KBM-7 (cell line): ENCODE results near the gene TBL1Y.

ENCODE experiments used
- DNase-seq: peaks from one replicate; pipeline ENCODE4 v3.0.0-alpha.2; 2015
- in situ Hi-C: fragments of 300-500 bp; cut with MboI; formaldehyde crosslinking; loops from 2 replicates; pipeline ENCODE4 v1.14.3; 2020; ENCODE audit warnings: low sequenced_read_pairs, low pct_unique_long_range_greater_than_20kb, mixed read lengths

TBL1Y gene

DNA sequence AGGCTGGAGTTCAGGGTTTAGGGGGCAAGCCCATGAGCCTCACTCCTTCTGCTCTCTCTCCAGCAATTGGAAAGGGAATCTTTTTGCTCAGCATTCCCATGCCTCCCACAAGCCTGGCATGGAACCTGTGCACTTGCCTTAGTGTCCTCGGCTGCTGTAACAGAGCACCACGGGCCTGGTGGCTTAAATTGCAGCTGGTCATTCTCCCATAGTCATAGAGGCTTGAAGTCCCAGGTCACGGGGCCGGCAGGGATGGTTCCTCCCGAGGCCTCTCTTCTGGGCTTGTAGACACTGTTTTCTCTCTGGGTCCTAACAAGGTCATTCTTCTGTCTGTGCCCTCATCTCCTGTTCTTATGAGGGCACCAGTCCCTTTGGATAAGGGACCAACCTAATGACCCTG lies 57.2 kb downstream of the TBL1Y start:
- no peak for DNase-seq
- in situ Hi-C loops, result no loop called here

DNA sequence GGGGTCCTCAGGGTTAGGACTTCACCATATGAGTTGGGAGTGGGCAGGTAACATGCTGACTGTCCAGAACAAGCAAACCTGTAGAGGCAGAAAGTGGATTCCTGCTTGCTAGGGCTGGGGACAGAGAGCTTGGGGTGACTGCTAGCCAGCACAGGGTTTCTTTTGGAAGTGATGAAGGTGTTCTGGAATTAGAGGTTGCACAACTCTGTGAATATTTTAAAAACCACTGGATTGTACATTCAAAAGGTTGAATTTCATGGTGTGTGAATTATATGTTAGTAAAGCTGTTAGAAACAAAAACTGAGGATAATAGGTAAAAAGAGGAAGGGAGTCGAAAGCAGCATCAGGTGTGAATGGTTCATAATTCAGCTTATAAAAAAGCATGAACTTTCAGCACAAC lies 57.7 kb downstream of the TBL1Y start:
- no peak for DNase-seq
- in situ Hi-C loops, result no loop called here

DNA sequence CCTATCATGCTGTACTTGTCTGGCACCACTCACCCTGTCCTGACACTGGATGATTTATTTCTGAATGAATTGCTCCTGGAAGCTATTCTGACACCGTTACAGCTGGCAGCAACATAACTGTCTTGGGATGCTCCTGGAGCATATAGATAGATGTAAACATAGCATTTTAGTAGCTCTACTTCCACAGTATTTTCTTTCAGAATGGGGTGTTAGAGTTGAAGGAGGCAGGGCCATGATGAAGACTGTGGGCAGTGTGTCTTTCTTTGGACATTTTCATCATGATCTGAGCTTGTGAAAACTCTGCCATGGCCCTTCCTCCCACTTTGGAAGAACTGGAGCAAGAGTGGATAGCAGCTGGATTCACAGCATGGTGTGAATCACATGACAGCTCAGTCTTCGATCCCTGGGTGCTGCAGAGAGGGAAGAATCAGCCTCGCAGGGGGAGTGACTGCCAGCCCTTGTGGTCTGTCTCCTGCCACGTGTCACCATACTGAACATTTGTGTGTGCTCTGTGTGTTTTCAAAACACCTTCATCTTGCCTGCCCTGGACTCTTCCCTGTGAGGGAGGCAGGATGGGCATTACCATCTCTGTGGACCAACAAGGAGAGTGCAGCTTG lies 61.9 kb downstream of the TBL1Y start:
- no peak for DNase-seq
- in situ Hi-C loops, result loop anchor here (10.0 kb wide), 1 partner anchor 112 kb away; no protein-coding TSS in a partner anchor

DNA sequence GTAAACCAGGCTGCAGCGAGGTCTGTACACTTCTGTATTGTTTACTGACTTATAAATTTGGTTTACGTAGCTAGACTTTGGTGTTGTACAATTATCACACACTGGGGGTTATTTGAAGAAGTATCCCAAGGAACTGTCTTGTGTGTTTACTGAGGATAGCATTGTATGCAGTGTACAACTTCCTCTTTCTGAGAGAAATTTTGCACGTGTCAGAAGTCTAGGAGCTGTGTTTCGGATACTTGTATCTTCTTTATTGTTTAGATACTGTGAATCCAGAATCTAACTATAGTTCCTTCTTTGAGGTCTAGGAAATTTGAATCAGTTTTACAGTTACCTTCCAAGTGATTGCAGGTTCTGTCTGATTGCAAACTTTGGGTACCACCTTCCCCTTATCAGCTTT lies 64.5 kb downstream of the TBL1Y start:
- in situ Hi-C loops, result loop anchor here (10.0 kb wide), 1 partner anchor 110 kb away; no protein-coding TSS in a partner anchor
- peak; percentile 81 for DNase-seq

DNA sequence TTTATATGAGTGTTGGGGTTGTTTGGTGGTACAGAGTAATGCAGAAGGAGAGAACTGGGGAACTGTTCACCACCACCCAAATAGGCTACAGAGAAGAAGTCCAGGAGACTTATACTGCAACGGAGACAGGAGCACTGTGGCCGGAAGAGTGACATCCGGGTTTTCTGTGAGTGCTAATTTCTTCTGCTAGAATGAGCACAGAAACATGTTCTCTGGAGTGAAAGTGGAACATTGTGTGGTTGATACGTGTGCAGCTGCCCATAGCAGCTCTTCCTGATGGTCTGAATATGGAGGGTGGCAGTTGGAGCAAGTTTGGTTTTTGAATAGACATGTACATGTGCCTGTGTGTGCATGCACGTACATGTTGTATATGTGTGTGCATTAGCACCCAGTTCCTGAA lies 67.3 kb downstream of the TBL1Y start:
- DNase-seq, result peak; percentile 97
- in situ Hi-C loops, result loop anchor here (10.0 kb wide), 1 partner anchor 107 kb away; no protein-coding TSS in a partner anchor

DNA sequence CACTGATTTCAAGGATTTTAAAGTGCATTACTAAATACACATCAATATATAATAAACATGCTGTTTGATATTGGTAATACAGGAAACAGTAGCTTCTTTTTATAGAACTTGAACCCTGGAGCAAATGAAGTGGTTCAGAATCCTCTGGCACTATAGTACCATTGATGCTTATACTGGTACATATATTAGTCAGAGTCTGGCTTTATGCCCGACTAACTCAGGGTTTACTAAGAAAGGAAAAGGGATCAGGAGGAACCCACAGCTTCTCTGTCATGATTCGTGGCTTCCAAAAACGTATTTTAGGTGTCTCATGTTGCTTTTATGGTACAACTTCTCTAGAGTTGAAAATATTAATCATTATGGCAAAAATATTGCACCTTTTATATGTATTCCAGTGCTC lies 72.7 kb downstream of the TBL1Y start:
- in situ Hi-C loops, result no loop called here
- no peak for DNase-seq

DNA sequence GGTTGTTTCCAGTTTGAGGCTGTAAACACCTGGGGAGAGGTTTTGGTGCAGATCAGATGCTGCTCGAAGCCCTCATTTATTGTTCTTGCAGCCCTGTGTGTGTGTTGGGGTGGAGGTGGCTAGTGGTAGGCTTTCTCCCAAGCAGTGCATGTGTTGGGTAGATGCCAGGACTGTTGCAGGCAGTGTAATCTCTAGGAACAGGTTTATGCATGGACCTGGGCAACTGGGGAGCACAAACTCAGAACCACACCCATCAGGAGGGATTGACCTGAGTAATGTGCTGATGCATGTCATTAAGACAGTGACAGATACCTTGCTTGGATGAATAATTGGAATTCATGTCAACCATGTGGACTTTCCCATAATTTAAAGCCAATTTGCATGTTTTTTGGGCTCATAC lies 77.3 kb downstream of the TBL1Y start:
- in situ Hi-C loops, result no loop called here
- DNase-seq, result no peak

DNA sequence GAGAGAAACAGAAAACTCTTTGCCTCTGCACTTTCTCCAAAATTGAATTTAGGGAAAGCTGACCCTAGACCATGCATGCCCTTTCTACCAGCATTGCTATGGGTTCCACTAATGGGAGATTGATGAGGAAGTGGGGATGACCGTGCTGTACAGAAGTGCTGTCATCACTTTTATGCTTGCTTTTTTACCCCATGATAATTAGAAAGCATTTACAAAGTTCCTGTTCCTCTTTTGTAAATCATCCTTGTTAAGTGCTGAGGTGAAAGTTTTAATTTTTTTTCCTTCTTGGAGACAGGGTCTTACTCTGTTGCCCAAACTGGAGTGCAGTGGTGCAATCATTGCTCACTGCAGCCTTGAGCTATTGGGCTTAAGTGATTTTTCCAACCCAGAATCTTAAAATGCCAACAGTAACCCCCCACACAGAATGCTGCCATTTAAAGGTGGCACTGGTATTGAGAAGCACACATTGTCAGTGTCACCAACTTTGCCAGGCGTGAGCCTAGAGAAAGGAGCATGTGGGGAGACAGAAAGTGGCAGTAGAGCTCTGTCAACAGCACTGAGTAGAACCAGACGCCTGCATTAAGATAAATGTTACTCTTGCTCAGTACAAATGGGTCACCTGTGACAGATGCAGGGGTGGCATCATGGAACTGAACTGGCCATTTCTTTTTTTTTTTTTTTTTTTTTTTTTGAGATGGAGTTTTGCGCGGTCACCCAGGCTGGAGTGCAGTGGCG lies 79.6 kb downstream of the TBL1Y start:
- DNase-seq, result peak; percentile 80
- in situ Hi-C loops, result no loop called here

DNA sequence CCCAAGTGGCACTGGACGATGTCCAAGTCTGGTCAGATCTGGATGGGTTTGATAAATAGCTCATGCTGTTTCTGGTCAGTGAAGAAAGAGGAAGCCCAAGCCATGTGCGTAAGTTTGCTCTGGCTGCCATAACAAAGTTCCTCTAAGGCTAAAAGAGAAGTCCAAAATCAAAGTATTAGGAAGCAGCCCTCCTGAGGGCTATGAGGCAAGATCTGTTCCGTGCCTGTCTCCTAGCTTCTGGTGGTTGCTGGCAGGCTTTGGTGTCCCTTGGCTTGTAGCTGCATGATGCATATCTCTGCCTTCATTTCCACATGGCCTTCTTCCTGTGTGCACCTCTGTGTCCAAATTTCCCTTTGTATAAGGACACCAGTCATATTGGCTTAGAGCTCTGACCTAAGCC lies 81.5 kb downstream of the TBL1Y start:
- in situ Hi-C loops, result no loop called here
- peak; percentile 83 for DNase-seq

DNA sequence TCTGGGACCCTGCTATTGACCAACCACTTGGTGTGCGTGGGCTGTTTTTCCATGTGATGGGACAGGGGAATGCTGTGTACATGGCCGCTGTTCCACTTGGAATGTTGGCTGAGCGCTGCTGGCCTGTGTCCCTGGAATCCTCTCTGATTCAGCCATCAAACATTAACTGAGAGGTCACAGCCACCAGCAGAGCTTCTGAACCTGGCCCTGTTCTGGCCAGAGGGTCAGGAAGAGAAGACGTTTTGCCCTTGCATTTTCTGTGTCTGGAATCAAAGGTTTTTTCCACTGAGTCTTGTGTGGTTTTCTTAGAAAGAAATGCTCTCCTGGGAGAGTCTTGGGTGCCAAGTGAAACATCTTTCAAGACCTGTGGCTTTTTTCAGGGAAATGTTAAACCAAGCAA lies 85.5 kb downstream of the TBL1Y start:
- in situ Hi-C loops, result no loop called here
- no peak for DNase-seq

DNA sequence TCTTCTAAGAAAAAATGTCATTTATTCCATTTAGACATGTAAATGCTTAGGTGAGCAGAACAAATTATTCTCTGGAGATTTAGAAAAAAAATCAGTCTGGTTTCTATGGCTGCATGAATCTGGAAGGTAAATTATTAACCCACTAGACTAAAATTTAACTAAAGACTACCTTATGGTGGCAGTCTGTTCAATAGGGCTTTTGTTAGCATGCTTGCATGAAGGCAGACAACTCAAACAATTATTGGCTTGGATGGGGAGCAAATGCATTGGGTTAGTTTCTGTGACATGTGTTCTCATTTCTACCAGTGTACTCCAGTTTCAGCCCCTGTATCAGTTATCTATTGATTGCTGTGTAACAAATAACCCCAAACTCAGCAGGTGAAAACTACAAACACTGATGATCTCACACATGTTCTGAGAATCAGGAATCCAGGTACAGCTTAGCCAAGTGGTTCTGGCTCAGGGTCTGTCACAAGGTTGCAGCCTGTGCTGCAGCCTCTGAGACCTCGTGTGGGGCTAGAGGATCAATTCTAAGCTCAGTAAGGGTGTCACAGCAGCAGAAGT lies 87.1 kb downstream of the TBL1Y start:
- in situ Hi-C loops, result no loop called here
- DNase-seq, result no peak

DNA sequence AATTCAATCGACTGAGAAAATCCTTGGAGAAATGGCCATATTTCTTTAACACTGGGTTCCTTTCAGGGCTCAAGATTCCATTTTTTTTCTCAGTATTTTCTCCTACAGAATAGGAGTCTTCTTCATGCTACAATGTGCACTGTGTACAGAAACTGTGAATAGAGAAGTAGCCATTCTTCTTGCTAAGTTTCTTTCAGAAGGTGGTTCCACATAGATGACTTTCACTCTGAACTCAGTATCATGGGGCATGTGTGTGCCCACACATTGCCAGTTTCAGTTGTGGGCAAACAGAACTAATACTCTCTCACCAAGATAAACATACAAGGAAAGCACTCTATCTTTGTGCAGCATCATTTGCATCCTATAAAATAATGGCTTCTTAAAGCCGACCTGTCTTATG lies 89.4 kb downstream of the TBL1Y start:
- in situ Hi-C loops, result no loop called here
- DNase-seq, result no peak

DNA sequence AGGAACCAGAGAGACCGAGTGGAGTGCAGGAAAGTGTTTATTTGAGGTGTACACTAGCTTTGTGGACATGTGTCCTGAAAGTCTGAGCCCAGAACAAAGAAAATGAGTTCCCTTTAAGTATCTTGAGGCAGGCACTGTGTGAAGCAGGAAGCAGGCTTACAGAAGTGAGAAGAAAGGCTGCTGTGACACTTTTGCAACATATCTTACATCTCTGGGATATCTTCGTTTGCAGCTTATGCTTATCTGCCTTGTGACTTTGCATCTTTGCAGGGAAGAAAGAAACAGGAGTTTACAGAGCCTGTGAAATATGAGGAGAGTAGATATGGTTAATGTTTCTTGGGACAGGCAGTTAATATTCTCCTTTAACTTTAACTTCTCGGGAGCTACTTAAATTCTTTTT lies 92.1 kb downstream of the TBL1Y start:
- DNase-seq, result peak; percentile 21
- in situ Hi-C loops, result no loop called here

DNA sequence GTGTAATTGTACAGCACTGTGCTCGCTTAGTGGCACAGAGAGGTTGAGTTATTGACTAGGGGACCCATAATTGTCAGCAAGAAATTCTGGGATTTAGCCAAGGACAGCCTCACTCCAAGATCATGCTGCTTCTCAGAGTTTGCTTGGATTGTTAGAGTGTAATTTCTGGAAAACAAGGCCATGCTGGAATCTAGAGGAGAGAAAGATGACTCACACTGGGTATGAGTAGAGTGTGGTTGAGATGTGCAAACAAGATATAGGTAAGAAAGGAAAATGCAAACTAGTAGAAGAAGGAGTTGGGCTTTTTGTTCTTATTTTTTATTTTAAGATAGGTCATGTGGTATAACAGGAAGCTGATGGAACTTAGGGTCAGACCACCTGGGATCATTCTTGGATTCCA lies 97.4 kb downstream of the TBL1Y start:
- no peak for DNase-seq
- in situ Hi-C loops, result no loop called here

DNA sequence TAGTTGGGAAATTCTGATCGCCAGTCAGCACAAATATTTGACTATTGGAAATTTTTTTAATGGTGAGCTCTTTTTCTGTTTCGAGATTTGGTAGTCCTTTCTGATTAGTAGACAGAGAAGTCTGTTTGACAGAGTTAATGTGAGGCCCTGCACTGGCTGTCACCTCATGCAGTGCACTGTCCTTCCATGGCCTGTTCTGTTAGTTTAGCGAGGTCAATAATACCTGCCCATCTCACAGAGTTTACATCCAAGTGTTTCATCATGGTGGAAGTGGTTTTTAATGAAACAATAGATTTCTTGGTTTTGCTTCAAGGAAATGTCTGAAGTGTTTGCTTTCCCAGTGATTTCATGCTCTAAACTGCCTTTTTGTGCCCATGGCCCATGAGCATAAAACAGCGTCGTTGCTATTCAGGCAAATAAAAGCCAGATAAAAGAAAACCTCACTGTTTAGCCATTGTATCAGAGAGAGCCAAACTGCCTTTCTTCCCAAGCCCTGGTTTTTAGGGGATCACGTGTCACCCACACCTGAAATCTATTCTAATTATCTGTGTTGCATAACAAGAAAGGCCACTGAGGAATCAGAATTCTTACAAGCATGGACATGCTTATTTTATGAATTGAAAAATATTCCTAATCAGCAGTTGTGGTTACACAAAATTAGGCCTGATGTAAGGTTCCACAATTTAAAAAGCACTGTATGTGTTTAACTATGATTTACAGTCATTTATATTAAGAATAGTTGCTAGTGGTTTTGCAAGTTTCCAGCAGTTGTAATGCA lies 98.3 kb downstream of the TBL1Y start:
- no peak for DNase-seq
- in situ Hi-C loops, result no loop called here

DNA sequence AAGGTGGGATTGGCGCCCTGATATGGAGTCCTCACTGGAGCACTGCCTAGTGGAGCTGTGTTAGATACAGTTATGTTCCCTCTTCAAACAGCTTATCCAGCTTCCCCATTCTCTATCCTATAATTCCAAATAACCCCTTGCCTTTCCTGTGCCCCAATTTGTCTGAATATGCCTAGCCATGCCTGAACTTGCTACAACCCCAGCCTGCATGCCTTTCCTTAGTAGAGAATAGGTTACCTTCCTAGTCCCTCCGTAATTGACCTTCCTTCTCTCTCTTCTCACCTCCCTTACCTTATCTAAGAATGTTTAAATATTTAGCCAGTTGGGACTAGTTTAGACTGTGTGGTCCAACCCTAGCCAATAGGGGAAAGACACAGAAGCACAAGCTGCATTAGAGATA lies 102.6 kb downstream of the TBL1Y start:
- in situ Hi-C loops, result no loop called here
- no peak for DNase-seq

DNA sequence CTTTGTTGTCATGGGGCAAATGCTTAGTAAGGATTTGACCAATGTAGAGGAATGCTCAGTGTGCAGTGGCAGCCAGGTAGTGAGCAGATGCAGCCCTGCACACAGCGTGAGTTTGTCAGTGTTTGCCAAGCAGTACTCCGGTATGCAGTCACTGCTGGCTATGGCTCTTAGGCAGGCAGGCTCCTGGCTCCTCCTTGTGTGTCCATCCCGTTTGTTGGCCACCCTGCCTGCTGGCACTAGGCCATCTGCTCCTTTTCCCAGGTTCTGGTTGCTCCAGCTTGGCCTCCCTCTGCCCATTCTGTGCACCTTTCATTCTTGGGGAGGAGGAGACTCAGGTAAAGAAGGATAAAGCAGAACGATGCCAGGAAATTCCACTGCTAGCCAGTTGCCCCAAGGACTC lies 106.0 kb downstream of the TBL1Y start:
- no peak for DNase-seq
- in situ Hi-C loops, result no loop called here

DNA sequence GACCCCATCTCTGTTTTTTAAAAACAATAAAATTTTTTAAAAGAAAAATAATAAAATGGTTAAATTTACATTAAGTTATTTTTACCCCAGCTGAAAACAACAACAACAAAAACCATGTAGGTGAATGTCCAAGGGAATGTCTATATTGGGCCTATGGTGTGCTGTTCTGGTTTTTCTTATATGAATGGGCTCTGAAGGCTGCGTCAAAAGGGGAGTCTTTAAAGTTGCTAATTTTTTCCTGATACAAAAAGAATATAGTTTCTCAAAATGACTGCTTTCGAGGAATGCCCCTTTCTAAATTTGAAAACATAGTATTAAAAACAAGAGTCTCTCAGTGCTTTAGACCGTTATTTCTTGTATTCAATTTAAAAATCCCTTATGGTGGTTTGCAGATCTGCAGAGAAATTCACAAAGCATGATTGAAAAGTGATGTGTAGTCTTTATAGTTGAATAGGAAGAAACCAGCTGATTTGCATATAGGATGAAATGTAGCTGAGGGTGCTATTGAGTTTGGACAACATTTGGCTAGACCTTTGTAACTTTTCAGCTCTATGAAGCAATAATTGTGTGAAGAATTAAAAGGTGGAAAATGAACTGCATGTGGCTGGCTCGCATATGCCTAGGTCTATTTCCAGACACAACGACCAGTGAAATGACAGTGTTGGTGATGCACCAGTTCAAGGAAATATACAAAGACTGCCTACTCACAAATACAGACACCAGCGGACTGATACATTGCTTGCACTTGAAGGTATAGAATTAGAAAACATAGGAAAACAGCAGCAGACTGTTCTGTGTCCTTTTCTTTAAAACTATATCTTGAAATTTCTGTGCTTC lies 107.0 kb downstream of the TBL1Y start:
- no peak for DNase-seq
- in situ Hi-C loops, result no loop called here

DNA sequence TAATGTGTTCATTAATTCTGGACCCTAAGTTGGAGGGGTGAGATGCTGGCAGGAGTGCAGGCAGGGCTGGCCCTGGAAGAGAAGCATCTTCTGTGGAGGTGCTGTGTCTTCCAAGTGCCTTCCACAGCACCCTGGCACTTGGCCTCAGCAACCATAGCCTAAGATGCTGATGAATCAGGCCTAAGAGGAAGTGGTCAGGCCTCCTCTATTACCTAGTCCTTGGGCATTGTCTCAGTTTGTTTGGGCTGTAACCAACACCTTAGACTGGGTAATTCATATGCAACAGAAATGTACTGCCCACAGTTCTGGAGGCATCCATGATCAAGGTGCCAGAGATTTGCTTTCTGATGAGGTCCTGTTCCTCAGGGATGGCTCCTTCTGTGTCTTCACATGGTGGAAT lies 128.5 kb downstream of the TBL1Y start:
- no peak for DNase-seq
- in situ Hi-C loops, result no loop called here
